ENCODE results near the gene NXT1.

DNA sequence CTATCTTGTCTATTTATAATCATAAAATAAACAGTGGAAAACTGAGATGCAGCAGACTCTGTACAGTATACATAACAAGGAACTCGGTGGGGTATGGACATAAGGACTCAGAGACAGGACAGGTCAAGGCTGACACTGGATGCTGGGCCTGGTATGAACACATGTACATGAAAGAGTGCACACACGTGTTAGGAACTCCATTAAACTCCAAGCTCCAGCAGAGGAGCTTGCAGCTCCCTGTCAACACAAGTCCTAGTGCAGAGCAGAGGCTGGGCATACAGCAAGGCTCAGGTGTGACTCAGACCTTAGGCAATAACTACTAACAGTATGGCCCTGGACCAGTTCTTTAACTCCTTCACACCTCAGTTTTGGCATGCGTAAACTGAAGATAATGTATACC, 53.6 kb downstream of the NXT1 start:
- TF ChIP-seq, protein P1, sequence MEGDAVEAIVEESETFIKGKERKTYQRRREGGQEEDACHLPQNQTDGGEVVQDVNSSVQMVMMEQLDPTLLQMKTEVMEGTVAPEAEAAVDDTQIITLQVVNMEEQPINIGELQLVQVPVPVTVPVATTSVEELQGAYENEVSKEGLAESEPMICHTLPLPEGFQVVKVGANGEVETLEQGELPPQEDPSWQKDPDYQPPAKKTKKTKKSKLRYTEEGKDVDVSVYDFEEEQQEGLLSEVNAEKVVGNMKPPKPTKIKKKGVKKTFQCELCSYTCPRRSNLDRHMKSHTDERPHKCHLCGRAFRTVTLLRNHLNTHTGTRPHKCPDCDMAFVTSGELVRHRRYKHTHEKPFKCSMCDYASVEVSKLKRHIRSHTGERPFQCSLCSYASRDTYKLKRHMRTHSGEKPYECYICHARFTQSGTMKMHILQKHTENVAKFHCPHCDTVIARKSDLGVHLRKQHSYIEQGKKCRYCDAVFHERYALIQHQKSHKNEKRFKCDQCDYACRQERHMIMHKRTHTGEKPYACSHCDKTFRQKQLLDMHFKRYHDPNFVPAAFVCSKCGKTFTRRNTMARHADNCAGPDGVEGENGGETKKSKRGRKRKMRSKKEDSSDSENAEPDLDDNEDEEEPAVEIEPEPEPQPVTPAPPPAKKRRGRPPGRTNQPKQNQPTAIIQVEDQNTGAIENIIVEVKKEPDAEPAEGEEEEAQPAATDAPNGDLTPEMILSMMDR (IDR thresholded peaks at IDR 0.05), result no peak
- TF ChIP-seq POLR2A (IDR thresholded peaks at IDR 0.05), result no peak
